Gastrocnemius medialis (tissue), 4 donors: Measurements from ENCODE around the gene TUBB2B.

Experiments used
- CTCF ChIP-seq, 5 experiments: fragments of 450-650 bp in 3 of 5; fragments of 200-600 bp in 2 of 5; sonication (generic) in 2 of 5; IDR thresholded peaks in 4 of 5; conservative IDR thresholded peaks in 1 of 5; 1 replicate in 4 of 5; 2 replicates in 1 of 5; pipeline ENCODE4 v1.5.1; 2016 to 2019; ENCODE audit warnings: antibody characterized with exemption in 5 of 5, mild to moderate bottlenecking in 3 of 5, moderate library complexity in 3 of 5
- POLR2A ChIP-seq, 2 donors: fragments of 450-650 bp; IDR thresholded peaks; one replicate each; pipeline ENCODE4 v1.6.1; 2017; ENCODE audit warnings: antibody characterized with exemption in 2 of 2, mild to moderate bottlenecking in 2 of 2, moderate library complexity in 2 of 2

GRCh38 chr6:3181105-3181504 is 46.3 kb downstream of the TUBB2B start:
- TF ChIP-seq CTCF (IDR thresholded peaks at IDR 0.05 in 4 of 5, conservative IDR thresholded peaks at IDR 0.05 in 1 of 5) (no peak), POLR2A (IDR thresholded peaks at IDR 0.05) (no peak)
